ENCODE data around the gene CDC40. TPM values are rescaled to one million over a fixed set of nuclear protein-coding genes. Genes with fewer than 3 reads are reported as not detected.
"Not testable (repeated sequence)": the region's sequence is repeated elsewhere in the genome, so short reads cannot be mapped to it uniquely, and the experiment has no call there.

The CDC40 gene
- polyA plus RNA-seq, 3 donors: 25.1 to 37.4 (median 30.4) TPM

DNA sequence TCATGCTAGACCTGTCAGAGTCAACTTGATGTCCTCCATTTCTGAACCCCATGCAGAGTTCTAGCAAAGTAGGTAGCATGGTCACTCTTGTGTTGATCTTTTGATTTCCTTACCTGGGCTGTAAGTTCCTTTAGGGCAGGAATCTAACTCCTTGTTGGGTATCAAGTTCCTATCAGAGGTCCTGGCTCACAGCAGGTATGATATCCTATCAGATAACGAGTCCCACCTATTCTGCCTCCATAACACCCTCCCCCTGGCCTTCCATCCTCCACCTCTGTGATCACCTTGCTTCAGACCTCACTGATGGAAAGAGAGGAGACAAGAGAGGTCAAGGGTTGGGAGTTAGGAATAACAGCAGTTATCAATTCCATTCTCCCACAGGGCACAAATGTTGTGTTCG lies 76.1 kb downstream of the CDC40 start:
- DNase-seq: no peak

DNA sequence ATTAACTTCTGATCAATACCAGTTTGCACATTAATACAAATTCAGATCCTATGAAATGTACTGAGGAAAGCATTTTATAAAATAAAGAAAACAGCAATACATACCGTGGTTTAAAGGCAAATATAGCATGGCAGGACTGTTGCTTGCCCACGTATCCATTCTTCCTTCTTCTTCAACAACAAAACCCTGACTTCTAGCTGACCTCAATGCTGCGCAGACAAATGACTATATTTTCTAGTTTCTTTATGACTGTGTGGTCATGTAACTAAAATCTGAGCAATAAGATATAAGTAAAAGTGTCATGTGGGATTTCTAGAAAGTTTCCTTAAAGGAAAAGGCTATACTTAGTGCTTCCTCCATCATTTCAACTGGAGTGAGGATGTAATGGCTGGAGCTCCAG lies 85.0 kb downstream of the CDC40 start:
- DNase-seq: no peak

DNA sequence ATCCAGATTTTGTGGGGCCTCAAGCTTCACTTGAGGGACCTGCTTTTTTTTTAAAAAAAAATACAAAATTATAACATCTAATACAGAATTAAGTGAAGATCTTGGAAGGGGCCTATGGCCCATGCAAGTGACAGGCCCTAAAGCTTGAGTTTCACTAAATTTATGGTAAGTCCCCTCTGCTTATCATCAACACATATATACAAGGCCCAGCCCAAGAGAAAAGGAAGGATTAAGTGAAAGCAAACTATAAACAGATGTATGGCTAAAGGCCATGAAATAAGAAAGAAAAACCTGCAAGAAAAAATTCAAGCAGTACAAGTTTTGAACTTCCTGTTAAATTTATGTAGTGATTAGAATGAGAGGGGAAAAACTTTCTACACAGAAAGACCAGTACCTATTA lies 86.8 kb downstream of the CDC40 start:
- DNase-seq: no peak

GRCh38 chr6:110269623-110270022 lies 89.4 kb downstream of the CDC40 start:
- DNase-seq: no peak

GRCh38 chr6:110270165-110270564 lies 89.9 kb downstream of the CDC40 start:
- DNase-seq: no peak

- DNase-seq: no peak
These were observed 91.5 kb downstream of the CDC40 start for GRCh38 chr6:110271732-110272022.

DNA sequence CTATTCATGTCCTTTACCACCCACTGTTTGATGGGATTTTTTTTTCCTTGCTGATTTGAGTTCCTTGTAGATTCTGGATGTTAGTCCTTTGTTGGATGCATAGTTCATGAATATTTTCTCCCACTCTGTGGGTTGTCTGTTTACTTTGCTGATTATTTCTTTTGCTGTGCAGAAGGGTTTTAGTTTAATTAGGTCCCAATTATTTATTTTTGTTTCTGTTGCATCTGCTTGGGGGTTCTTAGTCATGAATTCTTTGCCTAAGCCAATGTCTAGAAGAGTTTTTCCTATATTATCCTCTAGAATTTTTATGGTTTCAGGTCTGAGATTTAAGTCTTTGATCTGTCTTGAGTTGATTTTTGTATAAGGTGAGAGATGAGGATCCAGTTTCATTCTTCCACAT lies 92.6 kb downstream of the CDC40 start:
- not testable (repeated sequence) for DNase-seq

DNA sequence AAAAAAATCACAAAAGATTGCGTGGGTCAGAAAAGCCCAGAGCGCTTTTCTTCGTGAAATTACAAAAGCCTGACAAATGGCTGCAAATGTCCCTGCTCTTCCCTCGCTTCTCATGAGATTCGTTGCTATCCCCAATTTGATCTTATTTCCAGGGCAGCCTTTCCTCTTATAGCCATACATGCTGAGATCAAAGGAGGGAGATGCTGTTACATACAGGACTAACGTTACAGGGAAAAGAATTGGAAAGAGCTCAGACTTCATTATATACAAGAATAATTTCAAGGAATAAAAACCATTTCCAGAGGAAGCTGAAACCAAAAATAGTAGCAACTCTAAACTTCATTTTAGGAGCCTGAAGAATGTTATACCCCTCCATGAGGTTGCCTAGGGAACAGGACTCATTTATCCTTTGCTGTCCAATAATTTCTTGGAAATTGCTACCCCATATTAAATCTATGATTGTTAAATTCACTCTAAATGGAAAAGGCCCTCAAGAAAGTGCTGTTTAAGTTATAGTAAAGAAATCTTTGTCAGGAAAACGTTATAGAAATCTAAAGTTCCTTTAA lies 97.0 kb downstream of the CDC40 start:
- no peak for DNase-seq

Other genes starting within 250 kb of the CDC40 start
- not detected for gene GPR6, start 202.1 kb upstream of the CDC40 start, polyA plus RNA-seq (ENCODE audit: insufficient read length in 3 of 3)
- gene WASF1, start 757 bp upstream of the CDC40 start, polyA plus RNA-seq (ENCODE audit: insufficient read length in 3 of 3): 10 to 100 TPM; 44.0 to 50.9 (median 49.0) TPM
- gene METTL24, start 177.9 kb downstream of the CDC40 start, polyA plus RNA-seq (ENCODE audit: insufficient read length in 3 of 3): 10 to 100 TPM; 11.9 to 13.6 (median 13.4) TPM
- gene DDO, start 235.1 kb downstream of the CDC40 start, polyA plus RNA-seq (ENCODE audit: insufficient read length in 3 of 3): 1 to 10 TPM in 1 of 3 donors, under 1 TPM in 2; 0.37 to 1.7 (median 0.61) TPM

Data from renal pelvis (tissue), 4 donors.